ENCODE results near the gene SSNA1. TPM values are rescaled to one million over a fixed set of nuclear protein-coding genes. Genes with fewer than 3 reads are reported as not detected.

Gene SSNA1
- total RNA-seq, 1 donor = 59.7 TPM

Small RNA genes lying within 50 kb of the gene (small RNA-seq; reads per million reads assigned to genes)
- gene MIR3621 = not detected

Other genes starting within 250 kb of the SSNA1 start
- gene FBXW5, start 243.9 kb upstream of the SSNA1 start, total RNA-seq = 143 and 157 TPM in 2 replicates
- 1.2 TPM in 1 of 2 replicates, not detected in the other for gene C8G, start 243.4 kb upstream of the SSNA1 start, total RNA-seq
- gene LCN12, start 236.4 kb upstream of the SSNA1 start, total RNA-seq = not detected in 2 replicates
- gene PTGDS, start 211.2 kb upstream of the SSNA1 start, total RNA-seq = 37.4 and 57.9 TPM in 2 replicates
- 4.4 and 5.4 TPM in 2 replicates for gene LCNL1, start 205.7 kb upstream of the SSNA1 start, total RNA-seq
- gene PAXX, start 196.3 kb upstream of the SSNA1 start, total RNA-seq = 13.3 and 16.6 TPM in 2 replicates
- gene CLIC3, start 192.1 kb upstream of the SSNA1 start, total RNA-seq = 1.5 and 2.5 TPM in 2 replicates
- 19.4 and 20.3 TPM in 2 replicates for gene ABCA2, start 160.4 kb upstream of the SSNA1 start, total RNA-seq
- gene FUT7, start 156.6 kb upstream of the SSNA1 start, total RNA-seq = not detected in 2 replicates
- 10.0 and 10.1 TPM in 2 replicates for gene NPDC1, start 142.5 kb upstream of the SSNA1 start, total RNA-seq
- not detected in 2 replicates for gene ENTPD2, start 134.6 kb upstream of the SSNA1 start, total RNA-seq
- gene SAPCD2, start 118.1 kb upstream of the SSNA1 start, total RNA-seq = 0.88 and 1.1 TPM in 2 replicates
- gene UAP1L1, start 111.2 kb upstream of the SSNA1 start, total RNA-seq = 35.9 and 36.9 TPM in 2 replicates
- 94.1 and 103 TPM in 2 replicates for gene MAN1B1, start 101.7 kb upstream of the SSNA1 start, total RNA-seq
- gene DPP7, start 73.9 kb upstream of the SSNA1 start, total RNA-seq = 66.6 and 74.6 TPM in 2 replicates
- not detected in 2 replicates for gene GRIN1, start 49.5 kb upstream of the SSNA1 start, total RNA-seq
- gene LRRC26, start 18.6 kb upstream of the SSNA1 start, total RNA-seq = not detected in 2 replicates
- gene TMEM210, start 16.6 kb upstream of the SSNA1 start, total RNA-seq = not detected in 2 replicates
- 26.2 and 32.9 TPM in 2 replicates for gene ANAPC2, start 116 bp upstream of the SSNA1 start, total RNA-seq
- gene TPRN, start 12.1 kb downstream of the SSNA1 start, total RNA-seq = 9.7 and 10.5 TPM in 2 replicates
- gene TMEM203, start 17.0 kb downstream of the SSNA1 start, total RNA-seq = 35.4 and 36.9 TPM in 2 replicates
- 5.0 and 6.2 TPM in 2 replicates for gene NDOR1, start 17.0 kb downstream of the SSNA1 start, total RNA-seq
- gene RNF208, start 33.6 kb downstream of the SSNA1 start, total RNA-seq = 0.29 TPM in 1 of 2 replicates, not detected in the other
- gene CYSRT1, start 36.5 kb downstream of the SSNA1 start, total RNA-seq = 1.1 and 1.5 TPM in 2 replicates
- under 0.01 TPM in 1 of 2 replicates, not detected in the other for gene RNF224, start 38.8 kb downstream of the SSNA1 start, total RNA-seq
- not detected in 2 replicates for gene SLC34A3, start 42.2 kb downstream of the SSNA1 start, total RNA-seq
- gene TUBB4B, start 52.6 kb downstream of the SSNA1 start, total RNA-seq = 67.7 and 74.0 TPM in 2 replicates
- gene STPG3, start 62.6 kb downstream of the SSNA1 start, total RNA-seq = 0.36 TPM in 1 of 2 replicates, not detected in the other
- 46.0 and 47.4 TPM in 2 replicates for gene NELFB, start 66.7 kb downstream of the SSNA1 start, total RNA-seq
- gene TOR4A, start 89.0 kb downstream of the SSNA1 start, total RNA-seq = 0.29 and 2.5 TPM in 2 replicates
- under 0.01 TPM in 2 replicates for gene NRARP, start 113.6 kb downstream of the SSNA1 start, total RNA-seq
- gene EXD3, start 234.5 kb downstream of the SSNA1 start, total RNA-seq = 7.6 and 10.0 TPM in 2 replicates
- gene NOXA1, start 234.7 kb downstream of the SSNA1 start, total RNA-seq = 0.36 and 0.88 TPM in 2 replicates